DND-41 (cell line): ENCODE measurements around the gene CHD6.

Experiments used
- ATAC-seq: fragments of 200-7000 bp; cut with Tn5 transposase; 3 replicates; pipeline ENCODE4 v1.9.1; 2021; ENCODE audit warnings: low read depth; ENCODE audit not compliant: insufficient read depth
- DNase-seq: peaks from one replicate; pipeline ENCODE4 v3.0.0-alpha.2; 2020
- H2AFZ ChIP-seq: 2 replicates; pipeline ENCODE4 v1.6.0; 2012; ENCODE audit warnings: low read depth, low read length
- H3K27ac ChIP-seq: 2 replicates; pipeline ENCODE4 v1.5.1; 2012; ENCODE audit warnings: low read length, inconsistent platforms
- H3K27me3 ChIP-seq: fragments of 200-600 bp; sonication (generic); 2 replicates; pipeline ENCODE4 v1.6.0; 2012; ENCODE audit warnings: low read length, mild to moderate bottlenecking, inconsistent platforms; ENCODE audit not compliant: insufficient read depth, poor library complexity
- H3K36me3 ChIP-seq: 2 replicates; pipeline ENCODE4 v1.5.1; 2012; ENCODE audit warnings: low read length, inconsistent platforms; ENCODE audit not compliant: insufficient read depth
- H3K4me1 ChIP-seq: 2 replicates; pipeline ENCODE4 v1.5.1; 2012; ENCODE audit warnings: mild to moderate bottlenecking, low read length; ENCODE audit not compliant: insufficient read depth
- H3K4me2 ChIP-seq: 2 replicates; pipeline ENCODE4 v1.6.0; 2012; ENCODE audit warnings: mild to moderate bottlenecking, moderate library complexity, low read length, inconsistent platforms; ENCODE audit not compliant: insufficient read depth
- H3K4me3 ChIP-seq, 2 experiments: fragments of 200-600 bp in 1 of 2; shearing (Covaris generic) in 1 of 2; 2 replicates each; pipeline ENCODE4 v1.5.1; 2012 to 2016; ENCODE audit warnings: inconsistent platforms in 2 of 2, low read length in 2 of 2, mild to moderate bottlenecking in 2 of 2, low read depth in 1 of 2, moderate library complexity in 1 of 2
- H3K79me2 ChIP-seq: 2 replicates; pipeline ENCODE4 v1.6.0; 2012; ENCODE audit warnings: low read length, inconsistent platforms; ENCODE audit not compliant: insufficient read depth
- H3K9ac ChIP-seq: 2 replicates; pipeline ENCODE4 v1.6.0; 2012; ENCODE audit warnings: low read depth, mild to moderate bottlenecking, inconsistent platforms, low read length, moderate library complexity
- H3K9me3 ChIP-seq: 2 replicates; pipeline ENCODE4 v1.5.1; 2012; ENCODE audit warnings: low read length, moderate library complexity, mild to moderate bottlenecking, inconsistent platforms; ENCODE audit not compliant: insufficient read depth, severe bottlenecking
- H4K20me1 ChIP-seq: 2 replicates; pipeline ENCODE4 v1.6.0; 2012; ENCODE audit warnings: low read length; ENCODE audit not compliant: insufficient read depth
- CTCF ChIP-seq: IDR thresholded peaks from 2 replicates; pipeline ENCODE4 v1.5.1; 2012; ENCODE audit warnings: borderline replicate concordance, low read length, moderate library complexity, mild to moderate bottlenecking; ENCODE audit not compliant: poor library complexity, severe bottlenecking; ENCODE audit errors: extremely low read depth
- EZH2 ChIP-seq: IDR thresholded peaks from 3 replicates; pipeline ENCODE4 v1.6.1; 2012; ENCODE audit warnings: borderline replicate concordance, low read depth, mild to moderate bottlenecking, moderate library complexity, low read length, inconsistent platforms; ENCODE audit not compliant: severe bottlenecking

The CHD6 gene

DNA sequence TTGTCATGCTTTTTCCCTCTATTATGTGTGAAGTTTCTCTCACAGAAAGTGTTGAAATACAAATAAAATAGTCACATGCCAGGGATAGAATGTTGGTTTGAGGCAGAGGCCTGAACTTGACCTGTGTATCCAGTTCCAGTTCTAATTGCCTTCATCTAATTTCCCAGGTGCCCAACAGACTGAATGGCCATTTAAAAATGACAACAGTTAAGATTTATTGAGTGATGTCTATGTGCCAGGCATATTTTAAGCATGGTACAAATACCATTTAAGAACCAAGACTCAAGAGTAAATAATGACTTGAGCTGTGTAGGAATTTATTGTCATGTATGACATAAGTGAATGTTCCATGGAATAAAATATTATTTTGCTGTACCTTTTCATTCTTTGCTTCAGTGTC, 163.9 kb downstream of the CHD6 start:
- Histone ChIP-seq H2AFZ (no peak overlapping the region), H3K36me3 (peaks cover 91% of the 10 kb centered on the region), H3K27me3 (no peaks in the 10 kb centered on the region), H3K4me1 (no peaks in the 10 kb centered on the region), H3K9ac (no peak overlapping the region), H4K20me1 (no peaks in the 10 kb centered on the region), H3K79me2 (no peaks in the 10 kb centered on the region), H3K4me3 (no peak overlapping the region), H3K27ac (no peak overlapping the region), H3K4me2 (no peak overlapping the region), H3K9me3 (no peaks in the 10 kb centered on the region)
- no peak for ATAC-seq
- no peak for DNase-seq
- TF ChIP-seq CTCF (no peak), EZH2 (no peak)

GRCh38 chr20:41453010-41453950, 164.9 kb downstream of the CHD6 start:
- DNase-seq (no peak), ATAC-seq (no peak)
- no peaks in the 10 kb centered on the region for H3K4me1 ChIP-seq

GRCh38 chr20:41452226-41452625, 166.0 kb downstream of the CHD6 start:
- DNase-seq (no peak), ATAC-seq (no peak)
- Histone ChIP-seq H4K20me1 (no peaks in the 10 kb centered on the region), H3K27ac (no peak overlapping the region), H3K4me2 (no peak overlapping the region), H3K79me2 (no peaks in the 10 kb centered on the region), H2AFZ (no peak overlapping the region), H3K9ac (no peak overlapping the region), H3K4me1 (no peaks in the 10 kb centered on the region), H3K36me3 (peaks cover 94% of the 10 kb centered on the region), H3K4me3 (no peak overlapping the region), H3K27me3 (no peaks in the 10 kb centered on the region), H3K9me3 (no peaks in the 10 kb centered on the region)
- TF ChIP-seq EZH2 (no peak), CTCF (no peak)

More at GRCh38 chr20:41453010-41453950, 164.9 kb downstream of the CHD6 start:
- Histone ChIP-seq H3K4me3 (no peak overlapping the region), H3K27me3 (no peaks in the 10 kb centered on the region), H3K9me3 (no peaks in the 10 kb centered on the region), H2AFZ (no peak overlapping the region), H3K36me3 (peaks cover 88% of the 10 kb centered on the region), H3K79me2 (no peaks in the 10 kb centered on the region), H3K9ac (no peak overlapping the region), H4K20me1 (no peaks in the 10 kb centered on the region), H3K27ac (no peak overlapping the region), H3K4me2 (no peak overlapping the region)
- no peak for TF ChIP-seq EZH2
- no peak for TF ChIP-seq CTCF
